NCI-H2227 (cell line): Measurements from ENCODE around the gene FMNL2.
"Not testable (repeated sequence)": the region's sequence is repeated elsewhere in the genome, so short reads cannot be mapped to it uniquely, and the experiment has no call there.

Experiments
- DNase-seq: peaks from one replicate; lab custom pipeline; 2025; ENCODE audit not compliant: unreplicated experiment; lab: John Stamatoyannopoulos, UW

Gene FMNL2

DNA sequence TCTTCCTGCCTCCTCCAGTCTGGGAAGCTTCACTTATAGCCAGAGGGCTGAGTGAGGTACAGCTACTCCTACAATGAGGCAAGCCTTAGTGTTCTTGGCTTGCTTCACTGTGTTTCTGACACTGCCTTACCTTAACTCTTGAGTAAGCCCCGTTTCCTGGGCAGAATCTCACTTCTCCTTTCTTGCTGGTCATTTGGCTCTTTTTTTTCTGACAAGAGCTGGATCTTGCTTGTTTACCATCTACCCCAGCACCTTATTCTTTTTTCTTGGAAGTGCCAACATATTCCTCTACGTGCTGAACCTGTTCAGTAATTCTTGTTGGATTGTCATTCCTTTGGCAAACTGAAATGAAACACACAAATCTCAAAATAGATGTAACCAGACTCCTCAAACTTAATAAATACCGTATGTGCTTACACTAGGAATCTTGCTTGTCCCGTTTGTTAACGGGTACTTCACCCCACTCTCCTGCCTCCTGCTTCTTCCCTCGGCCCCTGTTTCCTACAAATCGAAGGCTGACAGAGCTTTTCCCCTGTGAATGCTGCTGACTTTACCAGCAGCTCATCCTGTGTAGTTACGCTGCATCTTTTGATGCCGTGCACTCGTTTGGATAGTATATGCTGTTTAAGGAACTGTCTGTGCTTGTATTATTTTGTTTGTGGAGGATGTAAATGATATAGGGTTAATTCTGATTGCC is 132.2 kb downstream of the FMNL2 start:
- no peak for DNase-seq

DNA sequence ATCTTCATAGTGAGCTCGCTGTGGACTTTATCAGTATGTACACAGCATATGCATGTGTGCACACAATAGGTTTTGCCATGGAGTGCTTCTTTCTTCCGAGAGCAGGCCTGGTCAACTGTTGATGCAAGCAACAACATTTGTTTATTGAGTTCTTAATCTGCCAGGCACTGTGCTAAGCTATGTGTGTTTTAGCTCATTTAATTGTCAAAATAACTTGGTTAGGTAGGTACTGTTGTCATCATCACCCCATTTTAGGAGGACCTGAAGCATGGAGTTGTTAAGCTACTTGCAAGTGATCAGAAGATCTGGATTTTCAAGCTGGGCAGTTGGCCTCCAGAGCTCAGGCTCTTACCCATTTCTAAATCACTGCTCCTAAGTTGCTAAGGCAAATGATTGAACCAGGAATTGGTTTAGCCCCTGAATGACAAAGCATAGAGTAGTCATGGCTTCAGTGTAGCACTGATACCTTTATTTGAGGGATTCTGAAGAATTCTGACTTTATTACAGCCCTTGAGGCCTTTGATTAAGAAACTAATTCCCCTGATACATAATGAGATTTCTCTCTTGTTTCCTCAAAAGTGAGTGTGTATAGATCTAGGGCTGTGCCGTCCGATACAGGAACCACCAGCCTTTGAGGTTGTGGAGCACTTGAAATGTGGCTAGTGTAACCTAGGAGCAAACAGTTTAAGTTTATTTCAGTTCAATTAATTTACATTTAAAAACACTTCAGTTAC is 132.9 kb downstream of the FMNL2 start:
- no peak for DNase-seq

DNA sequence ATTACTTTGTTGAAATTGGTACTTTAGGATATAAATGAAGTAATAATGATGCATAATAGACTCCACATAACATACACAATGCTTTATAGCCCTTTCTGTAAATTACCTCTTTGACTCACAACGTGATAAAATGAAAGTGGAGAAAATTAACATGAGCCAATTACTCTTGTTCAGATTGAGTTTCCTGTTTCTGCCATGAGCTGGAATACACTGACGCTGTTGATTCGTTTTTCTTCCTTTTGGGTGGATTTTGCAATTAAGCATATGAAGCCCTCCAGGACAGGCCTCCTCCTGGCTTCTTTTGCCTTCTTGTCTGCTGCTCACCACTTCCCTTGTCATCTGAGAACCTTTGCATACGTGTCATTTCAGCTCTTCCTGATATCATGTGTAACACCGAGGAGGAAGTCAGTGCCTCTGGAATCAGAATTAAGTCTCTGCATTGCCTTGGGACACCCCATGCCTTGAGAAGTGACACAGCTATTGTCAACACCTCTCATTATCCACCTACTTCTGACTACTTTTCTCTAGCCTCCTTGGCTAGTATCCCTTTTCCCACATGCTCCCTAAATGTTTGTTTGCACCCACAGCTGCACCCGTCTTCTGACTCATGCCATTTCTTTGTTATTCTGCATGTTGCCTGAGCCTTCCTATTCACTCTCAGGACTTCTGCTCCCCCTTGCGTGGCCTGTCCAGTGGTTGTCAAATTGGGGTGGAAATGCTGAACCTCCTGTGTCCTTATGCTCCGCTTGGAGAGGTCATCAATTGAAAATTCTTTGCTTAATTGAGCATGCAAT is 134.1 kb downstream of the FMNL2 start:
- DNase-seq, result no peak

DNA sequence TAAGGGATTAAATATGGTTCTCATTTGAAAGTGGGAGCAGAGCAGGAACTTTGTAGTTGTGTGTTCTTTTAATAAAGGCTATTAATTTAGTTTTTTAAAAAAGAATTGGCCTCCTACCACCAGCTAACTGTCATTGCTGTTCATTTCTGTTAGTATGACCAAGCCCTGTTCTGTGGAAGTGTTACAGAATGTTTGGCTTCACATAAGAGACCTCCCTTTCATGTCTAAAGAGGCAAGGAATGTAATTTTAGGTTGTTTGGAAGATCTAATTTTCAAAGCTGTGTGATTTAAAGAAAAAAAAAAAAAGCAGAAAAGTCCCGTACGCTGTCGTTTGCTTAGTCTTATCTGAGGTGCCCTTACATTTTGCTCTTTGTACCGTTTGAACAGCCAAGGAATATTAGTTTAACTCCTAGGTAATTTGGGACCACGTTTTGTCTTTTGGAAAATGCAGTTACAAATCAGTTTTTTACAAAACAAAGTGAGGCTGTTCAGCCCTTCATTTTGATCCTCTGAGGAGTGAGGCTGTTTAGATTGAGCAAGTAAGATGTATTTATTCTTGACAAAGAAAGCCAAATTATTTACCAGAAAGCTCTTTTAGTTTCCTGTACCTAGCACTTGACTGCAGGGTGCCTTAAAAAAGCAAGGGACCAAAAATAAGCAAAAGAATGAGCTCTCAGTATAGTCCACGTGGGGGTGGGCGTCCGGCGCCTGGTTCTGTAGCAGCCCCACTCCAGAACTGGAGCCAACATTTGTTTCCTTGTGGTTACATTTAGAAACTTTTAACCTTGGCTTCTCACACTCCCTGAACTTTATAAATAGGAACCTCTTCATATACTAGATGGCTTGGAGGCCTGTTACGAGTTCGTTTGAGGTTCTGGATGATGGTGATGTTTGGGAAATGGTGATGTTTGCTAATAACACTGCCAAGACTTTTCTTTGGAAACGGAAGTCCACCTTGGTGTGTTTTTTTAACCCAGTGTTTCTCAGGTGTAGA is 136.2 kb downstream of the FMNL2 start:
- DNase-seq, result no peak

DNA sequence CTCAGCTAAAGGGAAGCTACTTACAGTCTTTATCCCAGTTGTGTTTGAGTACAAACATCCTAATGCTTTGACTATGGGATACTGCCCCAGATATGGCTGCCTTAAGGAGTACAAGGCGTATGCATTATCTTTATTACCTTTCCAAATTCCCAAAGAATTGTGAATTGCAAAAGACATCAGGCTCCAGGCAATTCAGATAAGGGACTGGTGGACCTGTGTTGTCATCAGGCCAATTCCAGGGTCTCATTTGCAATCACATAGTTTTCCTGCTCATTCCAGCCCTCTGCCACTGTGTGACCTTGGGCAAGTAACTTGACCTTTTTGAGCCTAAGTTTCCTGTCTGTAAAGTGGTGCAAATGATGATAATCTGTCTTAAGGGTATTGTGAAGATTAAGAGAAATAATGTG is 137.5 kb downstream of the FMNL2 start:
- DNase-seq, result no peak

DNA sequence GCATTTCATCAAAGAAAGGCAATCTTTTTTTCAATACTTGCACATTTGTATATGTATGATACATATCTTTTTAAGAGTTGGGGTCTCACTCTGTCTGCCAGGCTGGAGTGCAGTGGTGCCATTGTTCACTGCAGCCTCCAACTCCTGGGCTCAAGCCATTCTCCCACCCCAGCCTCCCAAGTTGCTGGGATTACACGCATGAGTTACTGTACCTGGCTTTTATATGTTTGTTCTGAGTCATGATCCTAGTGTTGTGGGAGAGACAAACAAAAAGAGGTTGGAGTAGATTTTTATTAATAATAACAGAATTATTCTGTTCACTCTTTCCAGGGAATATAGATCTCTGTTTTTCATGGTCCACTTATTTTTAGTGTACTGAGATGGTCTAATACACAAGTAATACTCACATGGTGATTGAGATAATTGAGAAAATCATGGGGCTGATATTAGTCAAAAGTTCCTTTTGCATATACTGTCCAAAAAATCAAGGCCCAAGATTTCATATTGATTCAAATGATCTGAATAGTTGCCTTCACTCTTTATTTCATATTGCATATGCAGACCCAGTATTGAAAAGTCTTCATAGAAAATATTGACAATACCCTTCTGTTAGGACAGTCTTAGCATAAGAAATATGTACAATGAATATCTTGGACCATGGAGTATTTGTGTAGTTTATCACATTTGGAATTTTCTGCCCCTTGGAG is 138.3 kb downstream of the FMNL2 start:
- no peak for DNase-seq

DNA sequence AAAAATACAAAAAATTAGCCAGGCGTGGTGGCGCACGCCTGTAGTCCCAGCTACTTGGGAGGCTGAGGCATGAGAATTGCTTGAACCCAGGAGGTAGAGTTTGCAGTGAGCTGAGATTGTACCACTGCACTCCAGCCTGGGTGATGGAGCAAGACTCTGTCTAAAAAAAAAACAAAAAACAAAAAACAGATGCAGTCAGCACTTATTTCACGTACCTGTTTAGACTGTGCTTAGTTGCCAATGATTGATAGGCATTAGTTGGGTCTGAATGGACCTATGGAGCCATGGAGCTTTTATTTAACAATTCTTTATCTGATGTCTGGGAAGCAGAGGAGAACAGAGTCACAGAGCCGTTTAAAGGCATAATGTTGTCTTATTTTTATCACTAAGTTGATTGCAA is 139.5 kb downstream of the FMNL2 start:
- not testable (repeated sequence) for DNase-seq

DNA sequence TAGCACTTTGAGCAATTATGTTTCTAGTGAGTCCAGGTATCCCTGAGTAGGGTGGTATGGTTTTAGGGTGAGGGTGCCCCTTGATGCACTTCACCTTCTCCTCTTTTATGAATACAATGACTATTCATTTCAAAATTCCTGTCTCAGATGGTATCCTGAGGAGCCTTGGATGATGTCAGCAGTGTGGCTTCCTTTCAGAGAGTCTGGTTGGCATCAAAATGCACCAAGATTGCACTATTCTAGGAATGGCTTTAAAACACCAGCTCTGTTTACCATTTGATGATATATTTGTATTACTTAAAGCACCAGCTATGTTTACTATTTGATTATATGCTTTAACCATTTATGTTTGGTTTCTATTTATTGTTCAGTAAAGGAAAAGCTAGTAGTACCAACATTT is 141.0 kb downstream of the FMNL2 start:
- no peak for DNase-seq

DNA sequence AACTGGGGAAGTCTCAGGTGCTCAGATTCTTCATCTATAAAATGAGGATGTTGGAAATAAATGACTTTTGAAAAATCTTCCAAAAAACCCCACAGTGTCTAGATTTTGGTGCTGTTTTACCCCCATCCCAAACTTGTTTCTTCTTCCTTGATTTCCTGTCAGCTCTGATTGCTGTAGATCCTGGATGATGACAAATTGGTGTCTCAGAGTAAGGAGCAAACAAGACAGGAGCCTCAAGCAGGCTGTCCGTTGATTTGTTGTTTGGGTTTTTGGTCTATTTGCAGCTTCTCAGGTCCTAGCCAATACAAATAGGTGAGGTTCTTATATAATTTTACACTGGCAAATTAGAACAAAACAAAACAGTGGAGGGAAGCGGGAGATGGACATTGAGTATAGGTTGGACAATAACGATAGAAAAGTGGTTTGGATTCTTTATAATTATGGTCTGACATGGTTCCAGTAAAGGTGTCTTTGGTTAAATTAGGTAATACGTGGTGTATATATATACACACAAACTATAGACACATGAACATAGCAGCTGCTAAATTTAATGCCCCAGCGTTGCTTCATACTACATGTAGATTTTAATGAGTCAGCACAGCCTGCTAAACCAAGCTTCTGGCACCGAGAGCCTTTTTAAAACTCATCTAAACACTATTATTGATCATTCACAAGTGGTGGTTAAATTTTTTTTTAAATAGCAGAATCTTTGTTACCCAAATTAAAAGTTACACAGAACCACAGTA is 142.5 kb downstream of the FMNL2 start:
- DNase-seq, result no peak

DNA sequence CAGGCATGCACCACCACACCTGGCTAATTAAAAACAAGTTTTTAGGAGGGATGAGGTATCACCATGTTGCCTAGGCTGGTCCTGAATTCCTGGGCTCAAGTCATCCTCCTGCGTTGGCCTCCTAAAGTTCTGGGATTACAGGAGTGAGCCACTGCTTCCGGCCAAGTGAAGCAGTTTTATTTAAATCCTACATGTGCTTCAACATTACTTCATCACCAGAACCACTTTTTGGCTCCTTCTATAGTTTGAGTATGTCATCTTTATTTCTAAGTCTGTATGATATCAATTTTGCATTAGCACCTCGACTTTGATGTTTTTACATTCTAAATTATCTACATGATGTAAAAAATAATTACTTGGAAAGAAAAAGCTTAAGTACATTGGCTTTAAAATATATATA is 144.3 kb downstream of the FMNL2 start:
- no peak for DNase-seq

DNA sequence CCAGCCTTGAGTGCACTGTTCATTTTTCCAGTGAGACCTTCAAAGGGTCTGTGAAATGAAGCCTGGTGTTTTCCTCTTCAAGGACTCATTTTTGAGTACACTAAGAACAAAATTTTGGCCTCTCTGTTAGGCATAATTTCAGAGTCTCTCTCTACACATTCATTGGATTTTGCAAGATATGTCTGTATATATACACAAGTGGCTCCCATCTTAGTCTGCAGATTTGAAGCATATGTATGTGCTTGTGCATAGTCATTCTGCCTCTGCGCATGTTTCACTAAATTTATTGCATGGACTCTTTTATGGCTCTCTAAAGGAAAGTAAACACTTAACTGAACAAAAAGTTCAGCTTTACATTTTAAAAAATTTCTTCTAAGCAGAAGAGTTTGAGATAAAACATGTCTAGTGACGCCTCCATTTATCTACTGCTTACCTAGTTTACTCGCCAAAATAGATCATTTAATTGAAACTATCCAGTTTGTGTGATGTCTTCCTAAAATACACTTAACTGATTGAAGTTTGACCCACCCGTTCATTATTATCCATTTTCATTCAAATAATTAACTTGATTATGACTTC is 145.9 kb downstream of the FMNL2 start:
- no peak for DNase-seq

DNA sequence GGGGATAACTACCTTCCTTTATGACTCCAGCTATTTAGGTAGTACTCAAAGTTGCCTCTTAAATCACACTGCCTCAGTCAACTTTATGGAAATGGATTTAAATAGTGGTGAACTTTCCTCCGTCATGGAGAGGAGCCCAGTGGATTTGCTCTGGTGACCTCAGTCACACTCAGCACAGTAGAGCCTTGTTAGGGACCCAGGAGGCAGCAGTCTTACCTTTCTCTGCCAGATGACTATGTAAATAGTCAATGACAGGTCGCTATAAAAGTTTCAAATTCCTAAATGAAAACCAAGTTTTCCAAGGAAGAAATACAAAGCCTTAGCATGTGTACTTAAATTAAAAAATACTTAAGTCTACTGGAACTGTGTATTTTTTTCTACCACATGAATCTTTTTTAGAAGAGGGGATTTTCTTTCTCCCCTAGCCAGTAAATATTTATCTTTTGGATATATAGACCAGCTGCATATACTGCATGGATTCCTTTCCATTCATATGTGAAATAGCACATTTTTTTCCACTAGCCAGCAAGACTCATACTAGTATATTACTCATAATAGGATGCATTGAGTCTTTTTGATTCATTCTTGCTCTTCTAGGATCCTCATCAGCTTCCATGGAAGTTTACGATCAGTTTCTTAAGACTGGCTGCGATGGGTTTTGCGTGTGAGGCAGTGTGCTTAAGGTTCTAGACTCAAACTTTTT is 147.1 kb downstream of the FMNL2 start:
- no peak for DNase-seq

DNA sequence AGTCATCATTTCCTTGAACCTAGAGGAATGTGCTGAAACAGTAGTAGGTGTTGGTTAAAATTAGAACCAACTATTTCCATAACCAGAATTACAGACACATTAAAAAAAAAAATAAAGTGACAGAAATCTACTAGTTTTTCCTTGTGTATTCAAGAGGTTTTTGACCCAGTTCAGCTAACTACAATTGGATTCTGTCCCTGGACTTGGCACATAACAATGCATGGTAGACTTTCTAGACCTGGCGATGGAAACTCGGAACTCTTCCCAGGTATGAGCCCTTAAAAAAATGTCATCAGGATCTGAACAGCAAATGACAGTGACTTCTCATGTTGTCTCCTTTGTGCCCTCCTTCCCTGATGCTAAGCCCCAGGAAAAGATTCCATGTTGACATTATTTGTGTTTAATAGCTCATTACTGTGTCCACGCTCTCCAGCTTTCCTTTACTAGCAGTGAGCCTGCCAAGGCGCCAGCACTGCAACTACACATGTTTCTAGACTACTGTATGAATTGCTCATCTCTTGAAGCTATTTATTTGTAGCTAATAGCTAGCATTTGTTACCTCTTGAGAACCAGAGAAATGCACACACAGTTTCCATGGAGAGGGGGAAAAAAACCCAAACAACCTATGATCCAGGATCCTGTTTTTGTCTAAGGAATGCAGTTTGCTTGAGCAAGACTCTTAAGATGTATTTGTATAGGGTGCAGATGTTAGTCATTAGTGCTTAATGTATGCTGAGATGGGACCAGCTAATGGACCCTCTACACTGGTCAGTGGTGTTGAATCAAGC is 148.5 kb downstream of the FMNL2 start:
- peak; percentile 56 for DNase-seq

DNA sequence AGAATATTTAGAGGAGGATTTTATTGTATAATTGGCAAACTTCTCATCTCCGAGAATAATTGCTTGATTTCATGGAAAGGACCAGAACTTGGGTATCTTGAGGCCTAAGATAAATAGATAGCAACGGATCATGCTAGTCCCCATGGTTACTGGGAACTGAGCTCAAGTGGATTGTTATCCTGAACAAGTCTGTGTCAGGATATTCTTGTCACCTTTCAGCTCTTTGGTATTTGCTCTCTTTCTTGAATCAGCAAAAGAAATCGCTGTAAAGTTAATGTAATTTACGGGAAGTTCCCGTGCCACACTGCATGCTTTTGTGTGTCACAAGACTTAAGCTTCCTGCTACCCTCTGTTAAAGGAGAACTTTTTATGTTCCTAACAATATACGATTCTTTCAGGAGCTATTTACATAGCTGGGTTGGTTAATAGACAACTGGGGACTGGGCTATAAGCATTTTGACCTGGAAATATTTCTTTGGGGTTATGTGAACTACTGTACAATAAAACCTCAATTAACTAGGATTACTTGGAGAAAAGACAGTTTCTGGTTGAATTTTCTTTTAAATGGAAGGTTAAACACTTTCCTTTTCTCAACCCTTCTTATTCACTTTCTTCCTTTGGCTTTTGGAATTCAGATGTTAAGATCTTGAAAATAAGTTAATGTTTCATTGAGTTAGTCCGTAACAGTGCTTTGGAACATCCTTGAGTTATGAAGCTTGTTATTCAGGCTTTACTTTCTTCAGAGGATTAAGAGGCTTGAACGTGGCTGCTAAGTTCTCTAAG is 151.2 kb downstream of the FMNL2 start:
- no peak for DNase-seq

DNA sequence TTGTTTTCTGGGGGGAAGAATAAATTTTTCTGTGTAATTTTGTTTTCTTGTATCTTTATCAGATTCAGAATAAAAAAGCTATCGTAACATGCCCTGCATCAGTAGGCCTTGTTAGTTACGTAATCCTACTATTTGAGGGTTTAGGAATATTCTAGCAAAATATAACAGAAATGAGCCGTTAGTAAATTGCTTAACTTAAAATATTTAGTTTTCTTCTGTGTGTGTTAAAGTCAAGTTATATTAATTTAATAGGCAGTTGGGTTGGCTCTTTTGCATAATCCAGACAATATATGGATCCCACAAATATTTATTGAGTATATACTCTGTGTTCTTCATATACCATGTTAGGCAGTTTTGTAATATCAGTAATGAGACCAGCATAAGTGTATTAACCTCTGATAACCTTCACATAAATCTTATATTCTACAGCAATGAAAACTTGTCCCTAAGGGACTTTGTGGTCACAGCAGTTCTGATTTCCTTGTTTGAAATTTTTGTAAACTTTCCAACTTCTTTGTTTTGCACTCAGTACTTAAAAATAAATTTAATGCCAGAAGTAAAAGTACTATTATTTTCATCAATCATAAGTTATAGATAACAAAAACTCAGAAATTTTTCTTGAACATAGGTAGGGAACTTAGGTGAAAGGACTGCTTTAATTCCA is 151.9 kb downstream of the FMNL2 start:
- no peak for DNase-seq

DNA sequence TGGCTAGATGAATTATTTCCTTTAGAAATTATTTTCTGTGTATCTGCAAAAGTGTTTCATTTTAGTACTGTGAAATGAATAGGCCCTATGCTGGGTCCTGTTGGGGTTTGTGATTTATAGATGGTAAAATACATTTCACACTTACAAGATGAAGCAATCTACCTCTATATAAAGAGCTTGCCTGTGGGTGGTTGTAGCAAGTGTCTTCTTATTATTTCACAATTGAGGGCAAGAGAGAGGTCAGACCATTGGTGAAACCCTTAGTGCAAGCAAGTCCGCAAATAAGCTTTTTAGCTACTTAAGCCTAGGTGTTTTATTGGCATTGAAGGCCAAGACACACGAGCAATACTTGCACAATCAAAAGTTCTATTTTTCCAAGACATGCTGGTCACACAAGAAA is 153.1 kb downstream of the FMNL2 start:
- peak; percentile 53 for DNase-seq
